OCI-LY7 (cell line): Measurements from ENCODE around the gene RBL2. TPM values are rescaled to one million over a fixed set of nuclear protein-coding genes. Genes with fewer than 3 reads are reported as not detected.

Experiments
- BruUV-seq: library from RNA; stranded (reverse); fragments of 400-500 nt; replicated peaks from 2 replicates; lab custom pipeline; 2021; lab: Mats Ljungman, UMichigan
- CTCF ChIA-PET: fragments of 300-600 bp; sonication (Branson Sonifier 250); formaldehyde crosslinking; loops from one replicate; lab custom pipeline; 2022; ENCODE audit warnings: antibody characterized with exemption; ENCODE audit not compliant: unreplicated experiment; lab: Charles Lee
- POLR2A ChIA-PET: fragments of 300-600 bp; sonication (Branson Sonifier 250); formaldehyde crosslinking; loops from one replicate; lab custom pipeline; 2022; ENCODE audit warnings: antibody characterized with exemption; lab: Charles Lee
- DNase-seq: peaks from one replicate; pipeline ENCODE4 v3.0.0-alpha.2; 2015; ENCODE audit warnings: low spot score
- H2AFZ ChIP-seq: fragments of 200-600 bp; sonication (generic), shearing (Covaris generic); 2 replicates; pipeline ENCODE4 v1.6.1; 2014; ENCODE audit warnings: mild to moderate bottlenecking, antibody characterized with exemption, low read length, moderate library complexity
- H3K27ac ChIP-seq: fragments of 200-600 bp; sonication (generic); 2 replicates; pipeline ENCODE4 v1.5.1; 2014; ENCODE audit warnings: mixed run types, low read depth, mild to moderate bottlenecking, moderate library complexity, low read length, inconsistent platforms; ENCODE audit not compliant: poor library complexity, severe bottlenecking
- H3K36me3 ChIP-seq: fragments of 200-600 bp; sonication (generic); 2 replicates; pipeline ENCODE4 v1.6.1; 2014; ENCODE audit warnings: mild to moderate bottlenecking, antibody characterized with exemption, low read length, moderate library complexity, mixed read lengths; ENCODE audit not compliant: insufficient read depth
- H3K4me1 ChIP-seq: fragments of 200-600 bp; sonication (generic); 2 replicates; pipeline ENCODE4 v1.5.1; 2014; ENCODE audit warnings: mild to moderate bottlenecking, low read length; ENCODE audit not compliant: insufficient read depth, poor library complexity, severe bottlenecking
- H3K4me2 ChIP-seq: fragments of 200-600 bp; sonication (generic); 2 replicates; pipeline ENCODE4 v1.6.1; 2014; ENCODE audit warnings: mild to moderate bottlenecking, low read length
- H3K4me3 ChIP-seq: fragments of 200-600 bp; sonication (generic); 2 replicates; pipeline ENCODE4 v1.5.1; 2014; ENCODE audit warnings: mild to moderate bottlenecking, low read depth, low read length; ENCODE audit not compliant: poor library complexity, severe bottlenecking
- H3K79me2 ChIP-seq: fragments of 200-600 bp; sonication (generic); 2 replicates; pipeline ENCODE4 v1.6.1; 2016; ENCODE audit warnings: low read depth, mild to moderate bottlenecking, low read length, moderate library complexity, mixed read lengths; ENCODE audit not compliant: insufficient read depth
- H3K9me2 ChIP-seq: fragments of 200-600 bp; sonication (generic); 2 replicates; pipeline ENCODE4 v1.6.1; 2016; ENCODE audit warnings: mild to moderate bottlenecking, low read length, mixed read lengths; ENCODE audit not compliant: insufficient read depth
- H3K9me3 ChIP-seq: fragments of 200-600 bp; sonication (generic); 2 replicates; pipeline ENCODE4 v1.6.1; 2014; ENCODE audit warnings: mild to moderate bottlenecking, mixed run types, low read length, mixed read lengths
- H4K20me1 ChIP-seq: fragments of 200-600 bp; sonication (generic); 2 replicates; pipeline ENCODE4 v1.6.1; 2014; ENCODE audit warnings: mild to moderate bottlenecking, antibody characterized with exemption, low read length, moderate library complexity, mixed read lengths; ENCODE audit not compliant: insufficient read depth
- EZH2phosphoT487 ChIP-seq: fragments of 200-600 bp; sonication (generic); IDR thresholded peaks from 2 replicates; pipeline ENCODE4 v1.6.1; 2018; ENCODE audit warnings: low read depth, borderline replicate concordance, mild to moderate bottlenecking, mixed run types, antibody characterized with exemption, low read length, moderate library complexity, mixed read lengths
- intact Hi-C: fragments of 100-400 bp; cut with micrococcal nuclease; formaldehyde crosslinking; loops from one replicate; pipeline ENCODE4 v1.10.0; 2022; ENCODE audit not compliant: unreplicated experiment
- total RNA-seq, 2 experiments: library from RNA; depleted of rRNA in 1 of 2; stranded (reverse); fragments of >200 nt in 1 of 2; shearing (Covaris generic) in 1 of 2; gene quantifications; 2 replicates each; pipeline ENCODE4 v1.2.3, GENCODE V29; 2014 to 2022
- TF ChIP-seq, protein P1 (sequence below): fragments of 200-600 bp; sonication (generic); conservative IDR thresholded peaks from 2 replicates; pipeline ENCODE4 v1.5.1; 2014; ENCODE audit warnings: mild to moderate bottlenecking, antibody characterized with exemption, low read length, moderate library complexity, mixed read lengths

RBL2 gene
- total RNA-seq, 2 experiments from 2014 or later = 51.1 to 69.0 TPM

DNA sequence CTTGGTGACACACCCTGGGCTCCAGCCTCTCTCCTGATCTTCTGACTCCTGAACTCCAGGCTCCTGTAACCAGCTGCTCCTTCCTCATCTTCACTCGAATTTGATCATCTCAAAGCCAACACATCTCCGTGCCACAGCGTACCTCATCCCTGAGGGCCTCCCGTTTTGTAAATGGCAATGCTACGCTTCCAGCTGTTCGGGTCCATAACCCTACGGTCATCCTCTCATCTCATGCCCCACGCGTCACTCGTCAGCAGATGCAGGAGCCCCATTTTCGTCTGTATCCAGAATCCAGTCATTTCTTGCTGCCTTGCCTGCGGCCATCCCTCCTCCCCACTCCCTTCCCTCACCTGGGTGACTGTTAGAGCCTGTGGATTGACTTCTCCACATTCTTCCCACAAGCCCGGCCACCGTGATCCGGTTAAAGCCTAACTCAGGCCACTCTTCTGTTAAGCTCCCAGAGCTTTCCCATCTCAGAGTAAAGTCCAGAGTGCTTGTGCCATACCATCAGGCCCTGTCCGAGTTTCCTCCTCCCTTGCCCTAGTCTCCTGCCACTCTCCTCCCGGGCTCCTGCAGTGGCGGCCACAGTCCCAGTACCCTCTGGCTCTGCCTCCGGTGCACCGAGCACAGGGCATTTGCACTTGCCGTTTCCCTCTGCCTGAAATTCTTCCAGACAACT lies 89.0 kb downstream of the RBL2 start:
- H3K9me2 ChIP-seq = no peaks in the 10 kb centered on the region
- no peak overlapping the region for H3K27ac ChIP-seq
- CTCF ChIA-PET = no interaction called here
- intact Hi-C loops = no loop called here
- no peaks in the 10 kb centered on the region for H3K36me3 ChIP-seq
- no TSS peak for BruUV-seq
- no peak overlapping the region for H3K4me3 ChIP-seq
- DNase-seq = no peak
- H4K20me1 ChIP-seq = no peaks in the 10 kb centered on the region
- no peak overlapping the region for H3K4me2 ChIP-seq
- H3K9me3 ChIP-seq = no peaks in the 10 kb centered on the region
- POLR2A ChIA-PET = no interaction called here
- H2AFZ ChIP-seq = no peak overlapping the region
- TF ChIP-seq, protein P1, sequence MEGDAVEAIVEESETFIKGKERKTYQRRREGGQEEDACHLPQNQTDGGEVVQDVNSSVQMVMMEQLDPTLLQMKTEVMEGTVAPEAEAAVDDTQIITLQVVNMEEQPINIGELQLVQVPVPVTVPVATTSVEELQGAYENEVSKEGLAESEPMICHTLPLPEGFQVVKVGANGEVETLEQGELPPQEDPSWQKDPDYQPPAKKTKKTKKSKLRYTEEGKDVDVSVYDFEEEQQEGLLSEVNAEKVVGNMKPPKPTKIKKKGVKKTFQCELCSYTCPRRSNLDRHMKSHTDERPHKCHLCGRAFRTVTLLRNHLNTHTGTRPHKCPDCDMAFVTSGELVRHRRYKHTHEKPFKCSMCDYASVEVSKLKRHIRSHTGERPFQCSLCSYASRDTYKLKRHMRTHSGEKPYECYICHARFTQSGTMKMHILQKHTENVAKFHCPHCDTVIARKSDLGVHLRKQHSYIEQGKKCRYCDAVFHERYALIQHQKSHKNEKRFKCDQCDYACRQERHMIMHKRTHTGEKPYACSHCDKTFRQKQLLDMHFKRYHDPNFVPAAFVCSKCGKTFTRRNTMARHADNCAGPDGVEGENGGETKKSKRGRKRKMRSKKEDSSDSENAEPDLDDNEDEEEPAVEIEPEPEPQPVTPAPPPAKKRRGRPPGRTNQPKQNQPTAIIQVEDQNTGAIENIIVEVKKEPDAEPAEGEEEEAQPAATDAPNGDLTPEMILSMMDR = no peak
- TF ChIP-seq EZH2phosphoT487 = no peak
- no peaks in the 10 kb centered on the region for H3K79me2 ChIP-seq
- peaks cover 17% of the 10 kb centered on the region for H3K4me1 ChIP-seq

GRCh38 chr16:53523971-53524548 lies 89.8 kb downstream of the RBL2 start:
- Histone ChIP-seq H3K36me3 (no peaks in the 10 kb centered on the region), H2AFZ (no peak overlapping the region), H3K9me2 (no peaks in the 10 kb centered on the region), H3K4me1 (peaks cover 9% of the 10 kb centered on the region), H3K79me2 (no peaks in the 10 kb centered on the region), H3K27ac (no peak overlapping the region), H4K20me1 (no peaks in the 10 kb centered on the region), H3K4me2 (no peak overlapping the region), H3K9me3 (no peaks in the 10 kb centered on the region), H3K4me3 (no peak overlapping the region)
- intact Hi-C loops = no loop called here
- TF ChIP-seq, protein P1 = no peak
- TF ChIP-seq EZH2phosphoT487 = no peak
- ChIA-PET CTCF (no interaction called here), POLR2A (no interaction called here)
- no peak for DNase-seq
- BruUV-seq = no TSS peak

DNA sequence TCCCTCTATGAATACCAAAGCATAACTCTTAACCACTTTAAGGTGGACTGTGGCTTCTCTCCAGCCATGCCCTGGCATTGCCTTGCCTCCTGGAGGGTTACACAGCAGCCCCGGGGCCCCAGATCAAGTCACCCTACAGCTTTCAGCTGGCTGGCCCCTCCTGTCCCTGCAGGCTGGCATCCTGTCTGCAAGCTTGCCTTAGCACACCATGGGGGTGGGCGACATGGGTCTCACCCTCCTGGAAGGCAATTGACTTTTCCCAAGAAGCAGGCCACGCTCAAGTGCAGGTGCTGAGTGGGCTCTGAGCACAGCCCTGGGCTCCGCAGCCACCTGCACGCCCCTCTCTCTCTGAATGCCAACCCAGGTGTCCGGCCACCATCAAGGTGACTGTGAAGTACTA lies 94.5 kb downstream of the RBL2 start:
- no peaks in the 10 kb centered on the region for H4K20me1 ChIP-seq
- no peaks in the 10 kb centered on the region for H3K9me2 ChIP-seq
- H3K36me3 ChIP-seq = no peaks in the 10 kb centered on the region
- intact Hi-C loops = no loop called here
- no peak for DNase-seq
- H3K27ac ChIP-seq = no peak overlapping the region
- H3K4me3 ChIP-seq = no peak overlapping the region
- no peaks in the 10 kb centered on the region for H3K79me2 ChIP-seq
- ChIA-PET POLR2A (no interaction called here), CTCF (no interaction called here)
- no peak for TF ChIP-seq EZH2phosphoT487
- TF ChIP-seq, protein P1 = no peak
- H3K9me3 ChIP-seq = no peaks in the 10 kb centered on the region
- no TSS peak for BruUV-seq
- no peak overlapping the region for H2AFZ ChIP-seq
- H3K4me2 ChIP-seq = no peak overlapping the region
- peaks cover 5% of the 10 kb centered on the region for H3K4me1 ChIP-seq
